ENCODE measurements around the gene LIN9. TPM values are rescaled to one million over a fixed set of nuclear protein-coding genes. Genes with fewer than 3 reads are reported as not detected.

LIN9 gene
- total RNA-seq, 2 experiments from 2014 or later, result 10.4 to 11.5 TPM

- DNase-seq, result no peak
- POLR2A ChIA-PET, result interaction anchor here (1.1 to 1.7 kb wide), 3 partner anchors 11 to 202 kb away, joined by 3 to 5 read pairs (median 4); partner anchors contain the start of gene SDE2
- peaks cover 12% of the 10 kb centered on the region for H3K27me3 Mint-ChIP-seq
Observed at GRCh38 chr1:226201029-226201593, 107.9 kb downstream of the LIN9 start.

GRCh38 chr1:226199971-226200370 lies 109.0 kb downstream of the LIN9 start:
- H3K4me3 Mint-ChIP-seq, result no peak overlapping the region
- H3K9me3 Mint-ChIP-seq, result no peaks in the 10 kb centered on the region
- no peak for DNase-seq
- peaks cover 4% of the 10 kb centered on the region for H3K4me1 Mint-ChIP-seq
- H3K27me3 Mint-ChIP-seq, result peaks cover 12% of the 10 kb centered on the region
- no peaks in the 10 kb centered on the region for H3K36me3 Mint-ChIP-seq (ENCODE audit: low read depth)
- H3K27ac Mint-ChIP-seq, result no peak overlapping the region
- CTCF ChIA-PET, result interaction anchor here (1.0 to 10.2 kb wide), 5 partner anchors 11 to 134 kb away, joined by 3 to 228 read pairs (median 5); no protein-coding TSS in a partner anchor
- POLR2A ChIA-PET, result no interaction called here

More at GRCh38 chr1:226201029-226201593, 107.9 kb downstream of the LIN9 start:
- CTCF ChIA-PET, result interaction anchor here (0.5 to 10.2 kb wide), 9 partner anchors 12 to 201 kb away, joined by 3 to 228 read pairs (median 5); partner anchors contain the start of gene MIXL1
- Mint-ChIP-seq H3K4me3 (no peak overlapping the region), H3K4me1 (peaks cover 3% of the 10 kb centered on the region), H3K36me3 (ENCODE audit: low read depth) (no peaks in the 10 kb centered on the region), H3K27ac (no peak overlapping the region), H3K9me3 (no peaks in the 10 kb centered on the region)

GRCh38 chr1:226195144-226195543 lies 113.8 kb downstream of the LIN9 start:
- no peak overlapping the region for H3K4me3 Mint-ChIP-seq
- H3K4me1 Mint-ChIP-seq, result peaks cover 4% of the 10 kb centered on the region
- no peaks in the 10 kb centered on the region for H3K36me3 Mint-ChIP-seq (ENCODE audit: low read depth)
- ChIA-PET POLR2A (no interaction called here), CTCF (interaction anchor here (1.4 to 10.2 kb wide), 3 partner anchors 10 to 114 kb away, joined by 3 to 228 read pairs (median 3); partner anchors contain the start of gene LIN9)
- H3K27me3 Mint-ChIP-seq, result peaks cover 4% of the 10 kb centered on the region
- no peaks in the 10 kb centered on the region for H3K9me3 Mint-ChIP-seq
- no peak for DNase-seq
- no peak overlapping the region for H3K27ac Mint-ChIP-seq

GRCh38 chr1:226187380-226187779 lies 121.6 kb downstream of the LIN9 start:
- DNase-seq, result no peak
- no peaks in the 10 kb centered on the region for H3K9me3 Mint-ChIP-seq
- H3K4me3 Mint-ChIP-seq, result peak overlapping the region; percentile 91
- peak overlapping the region; percentile 90 for H3K27ac Mint-ChIP-seq
- peaks cover 23% of the 10 kb centered on the region for H3K4me1 Mint-ChIP-seq
- ChIA-PET CTCF (interaction anchor here (1.0 to 1.2 kb wide), 4 partner anchors 10 to 146 kb away, joined by 3 to 7 read pairs (median 5); no protein-coding TSS in a partner anchor), POLR2A (interaction anchor here (1.0 kb wide), 2 partner anchors 62 to 221 kb away, joined by 4 read pairs; partner anchors contain the start of gene PARP1)
- peaks cover 20% of the 10 kb centered on the region for H3K36me3 Mint-ChIP-seq (ENCODE audit: low read depth)
- no peaks in the 10 kb centered on the region for H3K27me3 Mint-ChIP-seq

- Mint-ChIP-seq H3K36me3 (ENCODE audit: low read depth) (peaks cover 24% of the 10 kb centered on the region), H3K4me1 (peaks cover 26% of the 10 kb centered on the region), H3K27ac (peak overlapping the region; percentile 90), H3K27me3 (no peaks in the 10 kb centered on the region), H3K4me3 (peak overlapping the region; percentile 91), H3K9me3 (no peaks in the 10 kb centered on the region)
- CTCF ChIA-PET, result interaction anchor here (1.0 to 1.2 kb wide), 4 partner anchors 10 to 146 kb away, joined by 3 to 7 read pairs (median 5); no protein-coding TSS in a partner anchor
- DNase-seq, result no peak
- POLR2A ChIA-PET, result interaction anchor here (1.0 kb wide), 2 partner anchors 61 to 221 kb away, joined by 4 read pairs; partner anchors contain the start of gene PARP1
Observed at GRCh38 chr1:226187019-226187322, 122.0 kb downstream of the LIN9 start.

- ChIA-PET POLR2A (interaction anchor here (1.0 to 1.9 kb wide), 7 partner anchors 60 to 222 kb away, joined by 3 to 13 read pairs (median 6); partner anchors contain the start of genes H3-3A, LIN9 and PARP1), CTCF (interaction anchor here (1.0 to 7.9 kb wide), 6 partner anchors 11 to 147 kb away, joined by 3 to 56 read pairs (median 6); no protein-coding TSS in a partner anchor)
- H3K27ac Mint-ChIP-seq, result peak within 1 kb of the TSS; percentile 90
- DNase-seq, result peak; percentile 89
- no peaks in the 10 kb centered on the region for H3K9me3 Mint-ChIP-seq
- peaks cover 29% of the 10 kb centered on the region for H3K4me1 Mint-ChIP-seq
- H3K36me3 Mint-ChIP-seq (ENCODE audit: low read depth), result peaks cover 30% of the 10 kb centered on the region
- H3K27me3 Mint-ChIP-seq, result no peaks in the 10 kb centered on the region
- H3K4me3 Mint-ChIP-seq, result peak within 1 kb of the TSS; percentile 96
Observed at GRCh38 chr1:226186124-226187018, 122.6 kb downstream of the LIN9 start, which contains the start of gene ACBD3. ACBD3 (minus strand) TSS chr1:226186741; CDS start chr1:226186675, 66 bp downstream.

- H3K4me1 Mint-ChIP-seq, result peaks cover 31% of the 10 kb centered on the region
- ChIA-PET POLR2A (interaction anchor here (1.3 to 1.9 kb wide), 5 partner anchors 59 to 223 kb away, joined by 3 to 13 read pairs (median 7); partner anchors contain the start of genes H3-3A, LIN9 and PARP1), CTCF (interaction anchor here (0.7 to 7.9 kb wide), 6 partner anchors 10 to 517 kb away, joined by 3 to 56 read pairs (median 6); no protein-coding TSS in a partner anchor)
- peak overlapping the region; percentile 96 for H3K4me3 Mint-ChIP-seq
- peak overlapping the region; percentile 88 for H3K27ac Mint-ChIP-seq
- peaks cover 33% of the 10 kb centered on the region for H3K36me3 Mint-ChIP-seq (ENCODE audit: low read depth)
- H3K27me3 Mint-ChIP-seq, result no peaks in the 10 kb centered on the region
- no peak for DNase-seq
- H3K9me3 Mint-ChIP-seq, result no peaks in the 10 kb centered on the region
Observed at GRCh38 chr1:226185141-226186036, 123.6 kb downstream of the LIN9 start.

GRCh38 chr1:226181996-226182714 lies 126.8 kb downstream of the LIN9 start:
- peaks cover 49% of the 10 kb centered on the region for H3K36me3 Mint-ChIP-seq (ENCODE audit: low read depth)
- H3K27me3 Mint-ChIP-seq, result no peaks in the 10 kb centered on the region
- H3K27ac Mint-ChIP-seq, result no peak overlapping the region
- ChIA-PET POLR2A (interaction anchor here (1.0 kb wide), 1 partner anchor 19 kb away, joined by 3 read pairs; no protein-coding TSS in a partner anchor), CTCF (interaction anchor here (7.9 kb wide), 1 partner anchor 56 kb away, joined by 56 read pairs; no protein-coding TSS in a partner anchor)
- no peak overlapping the region for H3K4me3 Mint-ChIP-seq
- H3K4me1 Mint-ChIP-seq, result peaks cover 39% of the 10 kb centered on the region
- no peak for DNase-seq
- H3K9me3 Mint-ChIP-seq, result no peaks in the 10 kb centered on the region

Other genes starting within 250 kb of the LIN9 start
- gene H3-3A, start 246.4 kb downstream of the LIN9 start, total RNA-seq, result 100 to 1,000 TPM; 480 to 486 TPM
- 10 to 100 TPM; 22.5 to 24.6 TPM for gene ACBD3, start 122.4 kb downstream of the LIN9 start, total RNA-seq
- gene MIXL1, start 85.5 kb downstream of the LIN9 start, total RNA-seq, result not detected
- gene PARP1, start 98.9 kb upstream of the LIN9 start, total RNA-seq, result 100 to 1,000 TPM; 191 to 194 TPM
- gene STUM, start 239.6 kb upstream of the LIN9 start, total RNA-seq, result not detected